ENCODE results near the gene PECR.

PECR gene

DNA sequence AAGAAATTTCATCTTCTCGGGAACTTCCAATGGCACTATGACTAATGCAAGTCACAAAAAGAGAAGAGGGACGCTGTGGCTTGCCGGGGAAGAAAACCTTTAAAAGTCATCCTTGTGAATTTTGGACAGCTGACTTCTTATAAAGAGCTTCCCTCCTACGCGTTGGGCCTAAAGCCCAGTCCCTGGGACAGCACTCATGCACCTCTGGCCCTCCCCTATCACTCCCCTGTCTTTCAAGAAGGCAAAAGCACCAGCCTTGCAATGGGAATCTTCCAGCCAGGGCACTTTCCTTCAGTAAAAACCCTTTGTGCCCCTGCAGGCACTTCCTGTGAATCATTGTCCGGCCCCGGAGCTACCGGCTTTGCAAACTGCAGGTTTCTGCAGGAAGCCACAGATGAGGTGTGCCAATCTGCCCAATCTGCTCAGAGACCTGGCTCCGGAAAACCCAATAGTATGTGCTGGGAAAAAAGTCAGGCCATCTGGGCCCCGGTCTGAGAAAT lies 75.4 kb downstream of the PECR start:
- TF ChIP-seq TAF1 (IDR thresholded peaks at IDR 0.05; ENCODE audit: borderline replicate concordance, insufficient read depth, low read length): no peak
- no peak for TF ChIP-seq POLR2AphosphoS5 (IDR thresholded peaks at IDR 0.05; ENCODE audit: low read depth, low read length)
- no peak for TF ChIP-seq SIN3A (IDR thresholded peaks at IDR 0.05; ENCODE audit: borderline replicate concordance, insufficient read depth, low read length)
- no peak for TF ChIP-seq FOXP2 (optimal IDR thresholded peaks at IDR 0.05; ENCODE audit: borderline replicate concordance, extremely low read depth, extremely low read length, insufficient read depth)
- TF ChIP-seq, protein P1, sequence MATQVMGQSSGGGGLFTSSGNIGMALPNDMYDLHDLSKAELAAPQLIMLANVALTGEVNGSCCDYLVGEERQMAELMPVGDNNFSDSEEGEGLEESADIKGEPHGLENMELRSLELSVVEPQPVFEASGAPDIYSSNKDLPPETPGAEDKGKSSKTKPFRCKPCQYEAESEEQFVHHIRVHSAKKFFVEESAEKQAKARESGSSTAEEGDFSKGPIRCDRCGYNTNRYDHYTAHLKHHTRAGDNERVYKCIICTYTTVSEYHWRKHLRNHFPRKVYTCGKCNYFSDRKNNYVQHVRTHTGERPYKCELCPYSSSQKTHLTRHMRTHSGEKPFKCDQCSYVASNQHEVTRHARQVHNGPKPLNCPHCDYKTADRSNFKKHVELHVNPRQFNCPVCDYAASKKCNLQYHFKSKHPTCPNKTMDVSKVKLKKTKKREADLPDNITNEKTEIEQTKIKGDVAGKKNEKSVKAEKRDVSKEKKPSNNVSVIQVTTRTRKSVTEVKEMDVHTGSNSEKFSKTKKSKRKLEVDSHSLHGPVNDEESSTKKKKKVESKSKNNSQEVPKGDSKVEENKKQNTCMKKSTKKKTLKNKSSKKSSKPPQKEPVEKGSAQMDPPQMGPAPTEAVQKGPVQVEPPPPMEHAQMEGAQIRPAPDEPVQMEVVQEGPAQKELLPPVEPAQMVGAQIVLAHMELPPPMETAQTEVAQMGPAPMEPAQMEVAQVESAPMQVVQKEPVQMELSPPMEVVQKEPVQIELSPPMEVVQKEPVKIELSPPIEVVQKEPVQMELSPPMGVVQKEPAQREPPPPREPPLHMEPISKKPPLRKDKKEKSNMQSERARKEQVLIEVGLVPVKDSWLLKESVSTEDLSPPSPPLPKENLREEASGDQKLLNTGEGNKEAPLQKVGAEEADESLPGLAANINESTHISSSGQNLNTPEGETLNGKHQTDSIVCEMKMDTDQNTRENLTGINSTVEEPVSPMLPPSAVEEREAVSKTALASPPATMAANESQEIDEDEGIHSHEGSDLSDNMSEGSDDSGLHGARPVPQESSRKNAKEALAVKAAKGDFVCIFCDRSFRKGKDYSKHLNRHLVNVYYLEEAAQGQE (IDR thresholded peaks at IDR 0.05; ENCODE audit: insufficient read depth in 1 of 2, low read depth in 2 of 2, low read length in 2 of 2): no peak

DNA sequence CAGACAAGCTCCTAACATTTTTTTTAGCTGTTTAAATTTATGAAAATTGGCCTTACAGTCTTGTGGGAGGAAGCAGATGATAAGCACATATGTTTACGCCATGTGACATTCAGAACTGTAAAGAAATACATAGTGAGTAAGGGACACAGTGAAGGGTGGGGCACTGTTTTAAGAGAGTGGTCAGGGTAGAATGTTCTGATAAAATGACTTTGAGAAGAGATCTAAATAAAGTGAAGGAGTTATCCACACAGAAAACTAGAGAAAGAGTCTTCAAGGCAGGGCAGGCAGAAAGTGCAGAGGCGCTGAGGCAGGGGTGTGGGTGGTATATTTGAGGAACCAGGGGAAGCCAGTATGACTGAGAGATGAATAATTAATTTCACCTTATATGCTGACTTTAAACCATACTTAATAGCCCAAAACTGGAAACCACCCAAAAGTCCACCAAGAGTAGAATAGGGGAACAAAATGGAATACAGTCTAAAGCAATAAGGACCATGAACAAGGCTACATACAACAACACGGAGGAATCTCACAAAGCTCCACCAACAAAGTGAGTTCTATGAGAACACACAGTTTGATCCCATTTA lies 76.8 kb downstream of the PECR start:
- TF ChIP-seq FOXP2 (optimal IDR thresholded peaks at IDR 0.05; ENCODE audit: borderline replicate concordance, extremely low read depth, extremely low read length, insufficient read depth) (no peak), SIN3A (IDR thresholded peaks at IDR 0.05; ENCODE audit: borderline replicate concordance, insufficient read depth, low read length) (no peak), POLR2AphosphoS5 (IDR thresholded peaks at IDR 0.05; ENCODE audit: low read depth, low read length) (no peak), TAF1 (IDR thresholded peaks at IDR 0.05; ENCODE audit: borderline replicate concordance, insufficient read depth, low read length) (no peak)
- TF ChIP-seq, protein P1 (IDR thresholded peaks at IDR 0.05; ENCODE audit: insufficient read depth in 1 of 2, low read depth in 2 of 2, low read length in 2 of 2): no peak

DNA sequence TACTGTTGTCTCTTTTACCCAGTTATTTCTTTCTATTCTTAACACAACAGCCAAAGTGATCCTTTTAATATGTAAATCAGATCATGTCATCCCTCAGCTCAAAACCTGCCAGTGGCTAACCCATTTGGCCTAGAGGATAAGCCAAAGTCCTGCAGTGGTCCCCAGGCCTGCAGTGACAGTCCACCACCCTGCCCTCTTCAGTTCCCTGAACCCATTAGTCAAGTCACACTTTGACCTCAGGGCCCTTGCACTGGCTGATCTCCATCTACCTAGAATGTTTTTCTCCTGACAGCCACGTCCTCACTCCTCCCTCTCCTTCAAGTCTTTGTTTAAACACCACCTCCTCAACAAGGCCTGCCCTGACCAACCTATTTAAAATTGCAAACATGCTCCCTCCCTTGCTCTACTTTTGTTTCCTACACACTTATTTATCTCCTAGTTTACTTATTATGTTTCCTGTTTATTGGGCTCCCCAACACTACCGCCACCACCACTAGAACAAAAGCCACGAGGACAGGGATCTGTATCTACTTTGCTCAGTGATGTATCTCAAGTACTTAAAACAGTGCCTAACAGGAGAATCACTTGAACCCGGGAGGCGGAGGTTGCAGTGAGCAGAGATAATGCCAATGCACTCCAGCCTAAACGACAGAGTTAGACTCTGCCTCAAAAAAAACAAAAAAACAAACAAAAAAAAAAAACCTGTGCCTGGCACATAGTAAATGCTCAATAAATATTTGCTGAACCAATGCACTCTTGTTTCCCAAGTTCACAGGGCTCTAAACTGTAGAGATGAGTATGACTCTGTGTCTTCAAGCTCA lies 77.5 kb downstream of the PECR start:
- no peak for TF ChIP-seq POLR2AphosphoS5 (IDR thresholded peaks at IDR 0.05; ENCODE audit: low read depth, low read length)
- TF ChIP-seq FOXP2 (optimal IDR thresholded peaks at IDR 0.05; ENCODE audit: borderline replicate concordance, extremely low read depth, extremely low read length, insufficient read depth): no peak
- TF ChIP-seq, protein P1 (IDR thresholded peaks at IDR 0.05; ENCODE audit: insufficient read depth in 1 of 2, low read depth in 2 of 2, low read length in 2 of 2): no peak
- TF ChIP-seq TAF1 (IDR thresholded peaks at IDR 0.05; ENCODE audit: borderline replicate concordance, insufficient read depth, low read length): no peak
- TF ChIP-seq SIN3A (IDR thresholded peaks at IDR 0.05; ENCODE audit: borderline replicate concordance, insufficient read depth, low read length): no peak

DNA sequence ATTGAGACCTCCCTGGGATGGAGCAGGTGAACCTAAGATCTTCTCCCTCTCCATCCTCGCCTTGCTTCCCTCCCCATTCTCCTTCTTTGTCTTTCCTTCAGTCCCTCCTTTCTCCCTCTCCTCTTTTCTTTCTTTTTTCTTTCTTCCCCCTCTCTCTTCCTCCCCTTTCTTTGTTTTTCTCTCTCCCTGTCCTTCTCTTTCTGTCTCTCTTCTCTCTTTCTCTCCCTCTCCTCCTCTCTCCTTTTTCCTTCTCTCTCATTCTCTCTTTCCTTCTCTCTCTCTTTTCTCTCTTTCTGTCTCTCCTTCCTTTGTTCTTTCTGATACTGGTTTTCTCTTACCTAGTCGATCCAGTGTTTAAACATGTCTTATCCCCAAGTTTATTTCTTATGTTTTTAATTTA lies 78.9 kb downstream of the PECR start:
- TF ChIP-seq SIN3A (IDR thresholded peaks at IDR 0.05; ENCODE audit: borderline replicate concordance, insufficient read depth, low read length) (no peak), FOXP2 (optimal IDR thresholded peaks at IDR 0.05; ENCODE audit: borderline replicate concordance, extremely low read depth, extremely low read length, insufficient read depth) (no peak), TAF1 (IDR thresholded peaks at IDR 0.05; ENCODE audit: borderline replicate concordance, insufficient read depth, low read length) (no peak), POLR2AphosphoS5 (IDR thresholded peaks at IDR 0.05; ENCODE audit: low read depth, low read length) (no peak)
- TF ChIP-seq, protein P1 (IDR thresholded peaks at IDR 0.05; ENCODE audit: insufficient read depth in 1 of 2, low read depth in 2 of 2, low read length in 2 of 2): no peak
